ENCODE results near the gene SLC49A4. TPM values are rescaled to one million over a fixed set of nuclear protein-coding genes. Genes with fewer than 3 reads are reported as not detected.
A peak's percentile ranks its signal among the peaks of the same experiment; 100 is the strongest.

SLC49A4 gene
- total RNA-seq, 1 donor from 2014 or later, result 18.0 TPM

GRCh38 chr3:122857019-122857418 lies 62.1 kb downstream of the SLC49A4 start:
- FAIRE-seq, result no peak
- TF ChIP-seq EZH2 (IDR thresholded peaks at IDR 0.05; ENCODE audit: insufficient read depth, low read length), result no peak
- no peak for TF ChIP-seq CTCF (IDR thresholded peaks at IDR 0.05; ENCODE audit: insufficient read depth, low read depth, low read length)
- Histone ChIP-seq H3K4me3 (ENCODE audit: insufficient read depth, low read depth, low read length) (no peak overlapping the region), H3K79me2 (ENCODE audit: insufficient read depth, low read length) (no peaks in the 10 kb centered on the region), H3K4me1 (ENCODE audit: insufficient read depth, low read length) (no peaks in the 10 kb centered on the region), H3K36me3 (ENCODE audit: insufficient read depth, low read length) (no peaks in the 10 kb centered on the region), H3K27ac (ENCODE audit: low read depth, low read length) (no peak overlapping the region), H3K9ac (ENCODE audit: low read length) (no peak overlapping the region), H3K4me2 (ENCODE audit: low read length) (no peak overlapping the region), H2AFZ (ENCODE audit: low read depth, low read length) (no peak overlapping the region), H3K9me3 (ENCODE audit: insufficient read depth, low read depth, low read length) (no peaks in the 10 kb centered on the region), H4K20me1 (ENCODE audit: insufficient read depth, low read length) (no peaks in the 10 kb centered on the region), H3K27me3 (ENCODE audit: insufficient read depth, low read length) (no peaks in the 10 kb centered on the region)
- peak; percentile 7 for DNase-seq (ENCODE audit: low read depth)
- H3K9me3 Mint-ChIP-seq (ENCODE audit: unreplicated experiment), result no peaks in the 10 kb centered on the region
- no peaks in the 10 kb centered on the region for H3K27me3 Mint-ChIP-seq (ENCODE audit: low read depth, unreplicated experiment)
- H3K4me3 Mint-ChIP-seq (ENCODE audit: unreplicated experiment), result no peak overlapping the region
- H3K27ac Mint-ChIP-seq (ENCODE audit: unreplicated experiment), result no peak overlapping the region
- H3K36me3 Mint-ChIP-seq (ENCODE audit: low read depth, unreplicated experiment), result no peaks in the 10 kb centered on the region
- H3K4me1 Mint-ChIP-seq (ENCODE audit: low read depth, unreplicated experiment), result no peaks in the 10 kb centered on the region

- no peaks in the 10 kb centered on the region for H3K4me1 Mint-ChIP-seq (ENCODE audit: low read depth, unreplicated experiment)
- Histone ChIP-seq H3K79me2 (ENCODE audit: insufficient read depth, low read length) (no peaks in the 10 kb centered on the region), H4K20me1 (ENCODE audit: insufficient read depth, low read length) (no peaks in the 10 kb centered on the region), H3K9ac (ENCODE audit: low read length) (no peak overlapping the region), H3K36me3 (ENCODE audit: insufficient read depth, low read length) (no peaks in the 10 kb centered on the region), H2AFZ (ENCODE audit: low read depth, low read length) (no peak overlapping the region), H3K4me2 (ENCODE audit: low read length) (no peak overlapping the region), H3K27me3 (ENCODE audit: insufficient read depth, low read length) (no peaks in the 10 kb centered on the region), H3K27ac (ENCODE audit: low read depth, low read length) (no peak overlapping the region), H3K9me3 (ENCODE audit: insufficient read depth, low read depth, low read length) (no peaks in the 10 kb centered on the region), H3K4me3 (ENCODE audit: insufficient read depth, low read depth, low read length) (no peak overlapping the region), H3K4me1 (ENCODE audit: insufficient read depth, low read length) (no peaks in the 10 kb centered on the region)
- H3K9me3 Mint-ChIP-seq (ENCODE audit: unreplicated experiment), result no peaks in the 10 kb centered on the region
- FAIRE-seq (peak; percentile 34), DNase-seq (ENCODE audit: low read depth) (no peak)
- no peak for TF ChIP-seq EZH2 (IDR thresholded peaks at IDR 0.05; ENCODE audit: insufficient read depth, low read length)
- peak; percentile 17 for TF ChIP-seq CTCF (IDR thresholded peaks at IDR 0.05; ENCODE audit: insufficient read depth, low read depth, low read length)
- no peaks in the 10 kb centered on the region for H3K36me3 Mint-ChIP-seq (ENCODE audit: low read depth, unreplicated experiment)
- no peak overlapping the region for H3K27ac Mint-ChIP-seq (ENCODE audit: unreplicated experiment)
- no peak overlapping the region for H3K4me3 Mint-ChIP-seq (ENCODE audit: unreplicated experiment)
- no peaks in the 10 kb centered on the region for H3K27me3 Mint-ChIP-seq (ENCODE audit: low read depth, unreplicated experiment)
Measured at GRCh38 chr3:122858373-122858772, 63.5 kb downstream of the SLC49A4 start.

- H3K79me2 ChIP-seq (ENCODE audit: insufficient read depth, low read length), result no peaks in the 10 kb centered on the region
- no peaks in the 10 kb centered on the region for H3K36me3 Mint-ChIP-seq (ENCODE audit: low read depth, unreplicated experiment)
- no peaks in the 10 kb centered on the region for H3K36me3 ChIP-seq (ENCODE audit: insufficient read depth, low read length)
- no peak overlapping the region for H3K4me3 Mint-ChIP-seq (ENCODE audit: unreplicated experiment)
- H3K27ac ChIP-seq (ENCODE audit: low read depth, low read length), result no peak overlapping the region
- no peaks in the 10 kb centered on the region for H4K20me1 ChIP-seq (ENCODE audit: insufficient read depth, low read length)
- no peak overlapping the region for H3K9ac ChIP-seq (ENCODE audit: low read length)
- no peaks in the 10 kb centered on the region for H3K27me3 Mint-ChIP-seq (ENCODE audit: low read depth, unreplicated experiment)
- no peak for DNase-seq (ENCODE audit: low read depth)
- no peaks in the 10 kb centered on the region for H3K4me1 ChIP-seq (ENCODE audit: insufficient read depth, low read length)
- no peak overlapping the region for H3K4me3 ChIP-seq (ENCODE audit: insufficient read depth, low read depth, low read length)
- FAIRE-seq, result no peak
- H3K4me2 ChIP-seq (ENCODE audit: low read length), result no peak overlapping the region
- no peaks in the 10 kb centered on the region for H3K9me3 ChIP-seq (ENCODE audit: insufficient read depth, low read depth, low read length)
- H2AFZ ChIP-seq (ENCODE audit: low read depth, low read length), result no peak overlapping the region
- no peaks in the 10 kb centered on the region for H3K4me1 Mint-ChIP-seq (ENCODE audit: low read depth, unreplicated experiment)
- no peaks in the 10 kb centered on the region for H3K27me3 ChIP-seq (ENCODE audit: insufficient read depth, low read length)
- TF ChIP-seq EZH2 (IDR thresholded peaks at IDR 0.05; ENCODE audit: insufficient read depth, low read length), result no peak
- TF ChIP-seq CTCF (IDR thresholded peaks at IDR 0.05; ENCODE audit: insufficient read depth, low read depth, low read length), result no peak
- H3K27ac Mint-ChIP-seq (ENCODE audit: unreplicated experiment), result no peak overlapping the region
- no peaks in the 10 kb centered on the region for H3K9me3 Mint-ChIP-seq (ENCODE audit: unreplicated experiment)
Measured at GRCh38 chr3:122859021-122859805, 64.3 kb downstream of the SLC49A4 start.
